DND-41 (cell line): ENCODE results near the gene TSPO.

Experiments used
- CTCF ChIP-seq: IDR thresholded peaks from 2 replicates; pipeline ENCODE4 v1.5.1; 2012; ENCODE audit warnings: borderline replicate concordance, low read length, moderate library complexity, mild to moderate bottlenecking; ENCODE audit not compliant: poor library complexity, severe bottlenecking; ENCODE audit errors: extremely low read depth
- EZH2 ChIP-seq: IDR thresholded peaks from 3 replicates; pipeline ENCODE4 v1.6.1; 2012; ENCODE audit warnings: borderline replicate concordance, low read depth, mild to moderate bottlenecking, moderate library complexity, low read length, inconsistent platforms; ENCODE audit not compliant: severe bottlenecking

DNA sequence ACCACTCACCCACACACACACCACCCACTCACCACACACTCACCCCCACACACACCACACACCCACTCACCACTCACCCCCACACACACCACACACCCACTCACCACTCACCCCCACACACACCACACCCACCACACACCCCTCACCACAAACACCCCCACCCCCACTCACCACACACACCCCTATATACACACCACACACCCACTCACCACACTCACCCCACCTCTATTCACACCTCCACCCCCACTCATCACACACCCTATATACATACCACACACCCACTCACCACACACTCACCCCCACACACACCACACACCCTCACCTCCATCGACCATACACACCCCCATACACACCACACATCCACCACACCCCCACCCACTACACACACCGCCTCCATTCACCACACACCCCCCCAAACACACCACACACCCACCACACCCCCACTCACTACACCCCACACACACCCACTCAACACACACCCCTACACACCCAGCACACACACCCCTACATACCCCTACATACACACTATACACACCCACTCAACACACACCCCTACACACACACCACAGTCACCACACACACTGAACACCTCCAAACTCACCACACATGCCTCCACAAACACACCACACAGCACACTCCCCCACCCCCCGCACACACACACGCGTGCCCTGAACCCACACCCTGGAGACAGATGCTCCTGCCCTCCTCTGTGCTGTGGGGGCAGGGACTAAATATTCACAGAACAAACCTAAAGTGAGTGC is 54.6 kb downstream of the TSPO start:
- no peak for TF ChIP-seq CTCF
- TF ChIP-seq EZH2: no peak
